ENCODE results near the gene HSBP1L1. TPM values are rescaled to one million over a fixed set of nuclear protein-coding genes. Genes with fewer than 3 reads are reported as not detected.

HSBP1L1 gene
- polyA plus RNA-seq (2014; cell fraction: cytosol; rRNA removed) = 8.0 and 9.1 TPM in 2 replicates
- polyA plus RNA-seq (2014; cell fraction: nucleus; rRNA removed) = 8.1 and 10.7 TPM in 2 replicates

DNA sequence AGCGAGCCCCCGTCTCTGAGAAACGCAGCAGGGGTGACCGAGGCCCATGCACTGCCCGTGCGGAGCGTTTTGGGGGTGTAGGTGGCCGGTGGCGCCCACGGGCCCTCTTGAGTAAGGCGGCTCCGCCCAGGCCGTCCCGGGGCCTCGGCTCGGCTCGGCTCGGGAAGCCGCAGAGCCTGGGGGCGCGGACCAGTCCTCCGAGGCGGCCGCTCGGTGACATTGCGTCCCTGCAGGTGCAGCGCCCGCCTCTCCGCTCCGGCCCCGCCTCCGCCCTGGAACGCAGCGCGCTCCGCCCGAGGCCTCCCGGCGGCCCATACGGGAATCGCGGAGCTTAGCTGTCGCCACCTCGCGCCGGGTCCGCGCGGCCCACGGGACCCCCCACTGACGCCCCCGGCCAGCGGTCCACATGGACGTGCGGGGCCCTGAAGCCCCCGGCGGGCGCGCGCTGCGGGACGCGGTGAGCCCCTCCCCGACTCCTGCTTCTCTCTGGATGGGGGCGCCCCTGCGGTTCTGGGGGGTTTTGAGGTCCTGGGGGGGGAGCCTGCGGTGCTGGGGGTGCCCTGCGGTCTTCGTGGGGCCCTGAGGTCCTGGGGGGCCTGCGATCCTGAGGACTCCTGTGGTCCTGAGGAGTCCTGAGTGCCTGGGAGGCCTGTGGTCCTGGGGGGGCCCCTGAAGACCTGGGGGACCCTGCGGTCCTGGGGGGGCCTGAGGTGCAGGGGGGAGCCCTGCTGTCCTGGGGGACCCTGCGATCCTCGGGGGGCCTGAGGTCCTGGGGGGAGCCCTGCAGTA is at the start of gene HSBP1L1:
Gene HSBP1L1, plus strand, starts transcription at position 314 of the 789 bp plus-strand sequence. Its CDS starts 93 bp downstream, at position 407.
- DNase-seq (ENCODE audit: low spot score) = peak; percentile 73

DNA sequence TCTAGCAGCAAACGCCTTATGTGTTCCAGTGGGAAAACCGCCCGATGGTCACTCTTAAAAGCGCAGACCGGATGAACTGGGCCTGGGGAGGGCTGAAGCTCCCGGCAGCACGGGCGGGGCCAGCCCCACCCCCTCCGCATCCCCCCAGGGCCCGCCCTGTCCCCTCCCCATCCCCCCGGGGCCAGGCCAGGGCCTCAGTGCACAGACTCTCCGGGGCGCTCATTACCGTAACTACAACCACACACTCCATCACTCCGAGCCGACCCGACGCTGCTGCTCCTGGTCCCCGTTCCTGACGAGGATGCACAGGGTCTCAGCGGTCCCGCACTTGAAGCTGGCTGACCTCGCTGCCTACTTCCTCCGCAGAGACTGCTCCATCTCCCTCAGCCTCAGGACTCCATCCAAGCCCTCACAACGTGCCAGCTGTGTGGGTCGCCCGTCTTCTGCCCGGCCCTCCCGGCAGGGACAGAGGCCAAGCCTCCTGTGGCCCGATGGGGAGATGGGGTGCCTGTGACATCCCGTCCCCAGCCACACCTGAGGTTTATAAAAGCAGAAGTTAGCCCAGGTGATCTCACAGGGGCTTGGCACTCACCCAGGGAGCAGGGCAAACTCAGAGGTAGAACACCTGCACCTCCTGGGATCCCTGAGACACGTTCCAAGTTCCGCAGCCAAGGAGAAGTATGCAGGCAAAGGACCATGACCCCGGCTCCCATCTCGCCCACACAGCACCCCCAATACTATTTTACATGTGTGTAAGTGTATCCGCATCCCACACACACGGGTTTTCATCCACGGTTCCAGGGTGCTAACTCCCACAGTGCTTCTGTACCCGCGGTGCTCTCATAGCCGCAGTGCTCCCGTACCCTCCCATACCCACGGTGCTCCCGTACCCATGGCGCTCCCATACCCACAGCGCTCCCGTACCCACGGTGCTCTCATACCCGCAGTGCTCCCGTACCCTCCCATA is 49.0 kb upstream of the HSBP1L1 start:
- DNase-seq (ENCODE audit: low spot score) = no peak

DNA sequence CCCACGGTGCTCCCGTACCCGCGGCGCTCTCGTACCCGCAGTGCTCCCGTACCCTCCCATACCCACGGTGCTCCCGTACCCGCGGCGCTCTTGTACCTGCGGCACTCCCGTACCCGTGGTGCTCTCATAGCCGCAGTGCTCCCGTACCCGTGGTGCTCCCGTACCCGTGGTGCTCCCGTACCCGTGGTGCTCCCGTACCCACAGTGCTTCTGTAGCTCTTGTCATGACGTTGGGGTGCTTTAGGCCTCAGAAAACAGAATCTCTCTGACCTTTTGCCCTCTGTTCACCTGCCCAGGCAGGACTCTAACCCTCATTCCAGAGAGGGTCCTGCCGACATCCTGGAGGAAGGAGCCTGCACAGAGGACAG is 48.3 kb upstream of the HSBP1L1 start:
- DNase-seq (ENCODE audit: low spot score) = no peak

DNA sequence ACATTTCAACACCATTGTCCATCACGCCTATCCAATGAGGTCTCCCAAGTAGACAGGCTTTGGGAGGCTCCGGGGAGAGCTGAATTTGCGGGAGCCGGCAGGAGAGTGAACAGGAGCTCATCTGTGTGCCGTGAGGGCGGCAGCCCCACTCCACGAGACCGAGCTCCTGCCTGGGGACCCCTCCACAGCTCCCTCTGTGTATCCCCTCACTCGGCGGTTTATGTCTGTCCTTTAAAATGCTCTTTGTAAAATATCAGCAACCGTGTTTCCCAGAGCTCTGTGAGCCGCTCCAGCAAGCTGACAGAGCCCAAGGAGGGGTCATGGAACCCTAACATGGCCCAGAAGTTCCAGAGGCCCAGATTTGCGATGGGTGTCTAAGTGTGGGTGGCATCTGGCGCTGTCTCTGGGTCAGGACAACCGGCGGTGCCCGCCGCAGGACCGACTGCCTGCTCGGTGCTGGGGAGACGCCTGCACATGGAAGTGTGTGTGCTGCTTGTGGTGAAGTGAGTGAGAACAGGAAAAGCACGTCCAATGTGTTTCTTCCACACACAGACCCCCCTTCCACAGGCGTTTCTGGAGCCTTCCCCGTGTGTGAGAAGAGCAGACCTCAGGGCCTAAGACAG is 47.8 kb upstream of the HSBP1L1 start:
- DNase-seq (ENCODE audit: low spot score) = no peak

DNA sequence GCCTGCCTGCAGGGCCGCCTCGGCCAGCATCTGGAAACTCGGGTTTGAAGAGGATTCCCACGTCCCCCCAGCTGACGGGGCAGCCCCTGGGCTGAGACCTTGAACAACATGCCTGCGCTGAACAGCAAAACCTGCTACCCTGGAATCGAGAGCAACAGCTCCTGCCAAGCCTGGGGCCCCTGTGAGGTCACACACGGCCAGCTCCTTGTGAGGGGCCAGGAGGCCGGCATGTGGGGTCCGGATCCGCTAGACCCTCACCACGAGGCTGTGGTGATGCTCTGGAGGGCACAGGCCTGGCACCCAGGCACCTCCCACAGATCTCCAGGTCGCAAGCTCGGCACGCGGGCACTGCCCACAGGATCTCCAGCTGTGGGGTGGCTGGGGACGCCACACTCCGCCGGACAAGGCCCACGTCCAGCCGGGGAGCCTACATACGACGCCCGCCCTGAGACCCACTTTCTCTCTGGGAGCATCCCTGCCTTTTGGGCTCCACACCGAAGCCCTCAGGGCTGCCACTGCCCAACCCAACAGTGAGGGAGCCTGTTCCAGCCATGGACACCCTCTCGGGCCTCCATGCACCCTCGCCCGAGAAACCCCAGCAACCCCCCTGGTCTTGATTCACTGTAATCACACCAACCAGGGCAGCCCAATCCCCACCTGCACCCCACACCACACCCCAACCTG is 47.1 kb upstream of the HSBP1L1 start:
- DNase-seq (ENCODE audit: low spot score) = no peak

DNA sequence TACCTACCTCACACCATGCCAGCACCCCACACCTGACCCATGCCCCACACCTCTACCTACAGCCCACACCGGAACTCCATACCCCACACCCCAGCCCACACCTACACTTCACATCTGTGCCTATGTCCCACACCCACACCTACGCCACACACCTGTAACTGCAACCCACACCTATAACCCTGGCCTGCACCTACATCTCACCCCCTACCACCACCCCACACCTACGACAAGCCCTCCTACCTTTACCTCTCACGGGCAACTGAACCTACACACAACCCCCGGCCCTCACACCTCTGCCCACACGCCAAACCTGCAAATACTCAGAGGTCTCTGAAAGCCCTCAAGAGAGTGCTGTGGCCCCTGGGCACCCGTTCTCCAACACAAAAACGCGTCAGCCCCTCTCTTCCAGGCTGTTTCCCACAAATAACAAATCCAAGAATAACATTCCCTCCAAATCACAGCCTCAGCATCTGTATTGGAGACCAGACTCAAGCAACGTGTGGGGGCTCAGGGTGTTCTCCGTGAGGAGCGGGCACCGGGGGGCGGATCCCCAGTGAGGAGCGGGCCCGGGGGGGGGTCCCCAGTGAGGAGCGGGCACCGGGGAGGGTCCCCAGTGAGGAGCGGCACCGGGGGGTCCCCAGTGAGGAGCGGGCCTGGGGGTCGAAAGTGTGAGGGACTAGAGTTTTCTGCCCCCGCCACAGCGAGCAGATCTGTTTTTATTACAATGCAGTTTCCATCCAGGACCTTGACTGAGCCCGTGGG is 46.4 kb upstream of the HSBP1L1 start:
- no peak for DNase-seq (ENCODE audit: low spot score)

DNA sequence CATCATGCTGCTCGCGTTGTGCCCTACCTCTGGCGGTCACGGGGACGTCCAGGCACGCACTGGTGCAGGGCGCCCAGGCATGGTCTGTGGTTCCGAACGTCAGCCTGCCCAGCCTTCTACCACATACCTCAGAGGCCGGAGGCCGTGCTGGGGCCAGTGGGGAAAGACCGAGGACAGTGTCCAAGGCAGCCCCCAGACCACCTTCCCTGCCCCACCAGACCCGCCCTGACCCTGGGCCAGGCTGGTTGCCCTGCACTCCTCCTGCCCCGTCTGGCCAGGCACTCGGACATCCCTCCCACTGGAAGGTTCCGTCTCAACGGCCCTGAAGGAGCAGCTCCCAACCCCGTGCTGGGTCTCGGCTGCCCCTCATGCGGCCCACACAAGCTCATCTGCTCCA is 45.8 kb upstream of the HSBP1L1 start:
- DNase-seq (ENCODE audit: low spot score) = no peak

DNA sequence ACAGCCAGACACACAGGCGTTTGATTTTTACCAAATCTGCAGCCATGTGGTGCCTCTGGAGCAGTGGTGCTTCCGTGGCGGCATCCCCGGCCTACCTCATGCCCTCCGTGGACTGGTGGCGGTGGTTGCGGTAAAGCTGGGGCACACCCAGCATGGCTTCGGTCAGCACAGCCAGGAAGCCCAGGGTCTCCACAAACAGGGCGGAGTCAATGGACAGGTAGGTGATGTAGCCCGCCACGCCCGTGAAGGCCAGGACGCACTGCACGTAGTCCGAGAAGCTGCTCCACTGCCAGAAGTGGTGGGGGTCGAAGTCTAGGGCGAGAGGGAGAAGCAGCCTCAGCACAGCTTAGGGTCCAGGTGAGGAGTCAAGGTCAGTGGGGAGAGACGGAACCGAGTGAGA is 45.4 kb upstream of the HSBP1L1 start:
- no peak for DNase-seq (ENCODE audit: low spot score)

DNA sequence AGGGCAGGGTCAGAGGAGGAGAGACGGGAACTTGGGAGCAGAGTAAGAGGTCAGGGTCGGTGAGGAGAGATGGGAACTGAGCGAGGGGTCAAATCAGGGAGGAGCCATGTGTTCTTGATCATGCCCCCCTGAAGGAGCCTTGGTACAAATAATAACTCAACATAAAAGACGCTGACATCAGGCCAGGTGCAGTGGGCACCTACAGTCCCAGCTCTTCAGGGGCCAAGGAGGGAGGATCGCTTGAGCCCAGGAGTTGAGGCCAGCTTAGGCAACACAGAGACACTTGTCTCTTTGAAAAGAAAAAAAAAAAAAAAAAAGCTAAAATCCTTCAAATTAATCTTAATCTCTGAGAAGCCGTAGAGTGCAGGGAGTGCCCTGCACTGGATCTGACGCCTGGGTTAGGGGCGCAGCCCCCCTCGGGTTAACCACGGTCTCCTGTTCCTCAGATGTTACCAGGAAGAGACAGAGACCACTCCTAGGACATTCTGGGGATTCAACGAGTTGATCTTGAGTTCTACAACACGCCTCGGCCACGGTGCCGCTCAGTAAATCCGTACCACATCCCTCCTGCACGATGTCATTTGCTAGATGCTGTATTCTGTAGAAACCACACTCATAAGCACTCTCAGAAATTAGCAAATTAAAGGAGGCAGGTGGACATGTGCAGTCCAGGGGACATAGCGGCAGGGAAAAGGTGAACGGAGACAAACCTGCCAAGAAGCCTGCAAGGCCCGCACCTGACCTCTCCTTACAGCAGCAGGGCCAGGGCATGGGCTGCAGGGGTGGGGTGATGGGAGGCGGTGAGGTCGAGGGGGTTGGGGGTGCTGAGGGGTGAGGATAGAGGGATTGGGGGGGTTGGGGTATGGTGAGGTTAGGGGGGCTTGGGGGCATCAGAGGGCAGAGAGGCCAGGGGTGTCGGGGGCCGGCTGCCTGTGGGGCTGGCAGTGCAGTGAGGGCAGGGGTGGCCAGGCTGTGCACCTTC is 42.2 kb upstream of the HSBP1L1 start:
- no peak for DNase-seq (ENCODE audit: low spot score)

DNA sequence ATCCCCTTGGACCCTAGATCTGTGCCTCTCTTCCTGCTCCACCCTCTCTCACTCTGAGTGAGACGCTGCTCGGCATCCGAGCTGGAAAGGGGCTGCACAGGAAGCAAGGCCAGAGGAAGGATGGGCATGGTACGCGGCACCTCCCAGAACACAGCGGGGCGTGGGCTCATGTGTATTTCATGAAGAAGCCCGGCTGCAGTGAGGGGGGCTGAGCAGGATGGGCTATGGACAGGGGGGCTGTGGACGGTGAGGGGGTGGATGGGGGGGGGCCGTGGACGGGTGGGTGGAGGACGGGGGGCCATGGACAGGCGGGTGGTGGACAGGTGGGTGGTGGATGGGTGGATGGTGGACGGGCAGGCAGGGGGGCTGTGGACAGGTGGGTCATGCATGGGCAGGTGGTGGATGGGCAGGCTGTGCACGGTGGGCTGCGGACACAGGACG is 41.5 kb upstream of the HSBP1L1 start:
- DNase-seq (ENCODE audit: low spot score) = no peak

DNA sequence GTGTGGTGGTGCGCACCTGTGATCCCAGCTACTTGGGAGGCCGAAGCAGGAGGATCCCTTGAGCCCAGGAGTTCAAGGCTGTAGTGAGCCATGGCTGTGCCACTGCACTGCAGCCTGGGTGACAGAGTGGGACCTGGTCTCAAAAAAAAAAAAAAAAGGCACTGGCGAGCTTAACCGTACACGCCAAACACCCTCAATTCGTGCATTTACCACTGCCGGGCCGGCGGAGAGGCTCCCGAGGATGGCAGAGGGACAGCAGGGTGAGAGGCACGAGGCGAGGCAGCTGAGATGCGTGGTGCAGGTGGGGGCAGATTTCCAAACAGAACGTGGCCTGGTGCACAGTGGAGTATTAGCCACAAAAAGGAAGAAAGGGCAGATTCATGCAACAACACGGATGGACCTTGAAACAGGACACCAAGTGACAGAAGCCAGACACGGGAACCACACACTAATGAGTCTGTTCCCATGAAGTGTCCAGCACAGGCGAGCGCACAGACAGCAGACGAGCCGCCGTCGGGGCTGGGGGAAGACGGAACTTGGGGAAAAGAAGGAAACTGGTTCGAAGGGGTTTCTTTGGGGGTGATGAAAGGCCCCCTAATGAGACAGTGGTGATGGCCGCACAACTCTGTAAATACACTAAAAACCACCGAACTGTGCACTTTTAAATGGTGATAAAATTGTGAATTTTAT is 40.4 kb upstream of the HSBP1L1 start:
- peak; percentile 47 for DNase-seq (ENCODE audit: low spot score)

DNA sequence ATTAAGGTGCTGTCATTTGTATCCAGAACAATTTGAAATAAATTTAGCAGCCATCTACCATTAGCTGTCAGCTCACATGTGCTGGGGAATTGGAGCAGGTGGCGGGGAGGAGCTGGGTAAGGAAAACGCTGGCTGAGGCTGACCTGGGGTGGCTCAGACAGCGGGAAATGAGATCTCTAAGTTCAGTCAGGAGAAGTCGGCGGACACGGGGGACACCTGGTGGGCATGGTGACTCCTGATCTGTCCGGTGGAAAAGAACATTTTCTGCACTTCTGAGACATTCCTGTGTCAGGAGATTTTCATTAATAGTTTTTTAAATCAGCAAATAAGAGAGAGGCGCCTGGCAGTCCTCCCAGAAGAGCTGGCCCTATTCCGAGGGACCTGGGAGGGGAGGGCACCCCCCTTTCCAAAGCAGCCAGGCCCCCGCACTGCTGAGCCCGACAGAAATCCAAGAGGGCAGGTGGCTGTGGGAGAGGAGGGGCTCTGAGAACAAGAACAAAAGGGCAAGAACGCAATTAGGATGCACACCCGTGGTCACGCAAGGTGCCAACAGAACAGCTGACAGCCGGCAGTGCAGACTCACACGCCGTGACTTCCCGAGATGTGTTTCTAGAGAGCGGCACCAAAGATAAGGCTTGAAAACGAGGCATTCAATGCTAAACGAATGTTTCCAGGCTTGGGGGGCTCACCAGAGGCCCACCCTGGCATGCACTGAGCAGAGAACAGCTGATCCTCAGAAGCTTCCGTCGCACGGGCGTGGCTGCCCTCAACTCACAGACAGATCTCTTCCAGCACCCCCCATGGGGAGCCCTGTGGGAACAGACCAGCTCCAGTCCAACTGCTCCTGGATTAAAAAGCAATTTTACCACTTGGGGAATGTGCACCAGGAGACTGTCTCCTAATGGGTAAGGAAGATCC is 39.4 kb upstream of the HSBP1L1 start:
- DNase-seq (ENCODE audit: low spot score) = no peak

DNA sequence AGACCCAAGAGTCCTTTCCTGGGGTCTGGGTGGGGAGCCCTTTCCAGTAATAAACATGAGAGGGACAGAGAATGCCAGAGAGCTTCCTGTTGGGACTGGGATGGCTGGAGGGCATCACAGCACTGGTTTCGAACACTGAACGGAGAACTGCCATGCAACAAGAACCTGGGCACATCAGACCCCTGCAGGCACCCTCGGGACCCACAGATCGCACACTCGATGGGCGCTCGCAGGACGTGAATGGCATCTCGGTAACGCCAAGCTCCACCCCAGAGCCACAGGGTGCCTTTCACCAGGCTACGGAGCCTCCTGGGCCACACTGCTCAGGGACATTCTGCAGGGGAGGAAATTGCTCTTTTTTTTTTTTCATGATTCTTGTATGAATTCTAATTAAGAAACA is 38.1 kb upstream of the HSBP1L1 start:
- DNase-seq (ENCODE audit: low spot score) = no peak

DNA sequence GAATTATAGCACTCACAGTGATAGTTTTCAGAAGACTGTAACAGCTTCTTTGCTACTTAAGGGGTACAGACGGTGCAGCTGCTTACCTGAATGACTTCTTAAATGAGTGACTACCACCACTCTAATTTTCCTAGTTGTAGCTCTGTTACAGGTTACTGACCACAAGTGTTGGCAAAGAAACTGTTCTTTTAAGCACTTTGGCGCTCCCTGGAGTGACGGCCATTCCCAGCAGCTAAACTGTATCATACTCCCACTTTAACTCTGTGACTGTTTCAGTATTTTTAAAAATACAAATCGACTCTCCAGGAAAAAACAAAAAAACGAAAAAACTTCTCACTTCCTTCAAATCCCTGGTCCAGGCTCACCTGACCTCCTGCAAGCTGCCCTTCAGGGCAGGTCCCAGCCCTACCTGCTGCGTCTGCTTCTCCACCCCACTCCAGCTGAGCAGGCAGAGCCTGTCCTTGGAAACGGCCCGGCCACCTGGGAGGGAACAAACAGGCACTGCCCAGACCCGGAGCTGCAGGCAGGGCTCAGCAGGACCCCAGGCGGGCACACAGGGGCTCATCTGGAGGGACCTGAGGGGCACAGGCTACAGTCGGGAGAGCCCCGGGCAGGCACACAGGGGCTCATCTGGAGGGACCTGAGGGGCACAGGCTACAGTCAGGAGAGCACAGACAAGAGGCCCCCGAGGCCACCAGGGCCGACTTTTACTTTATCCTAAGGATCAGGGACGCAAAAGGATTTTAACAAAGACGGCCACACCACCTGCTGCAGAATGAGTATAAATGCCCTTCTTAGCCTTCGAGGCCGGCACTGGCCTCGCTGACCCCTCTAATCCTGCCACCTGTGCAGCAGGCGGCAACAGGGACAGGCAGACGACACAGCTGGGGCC is 37.5 kb upstream of the HSBP1L1 start:
- no peak for DNase-seq (ENCODE audit: low spot score)

DNA sequence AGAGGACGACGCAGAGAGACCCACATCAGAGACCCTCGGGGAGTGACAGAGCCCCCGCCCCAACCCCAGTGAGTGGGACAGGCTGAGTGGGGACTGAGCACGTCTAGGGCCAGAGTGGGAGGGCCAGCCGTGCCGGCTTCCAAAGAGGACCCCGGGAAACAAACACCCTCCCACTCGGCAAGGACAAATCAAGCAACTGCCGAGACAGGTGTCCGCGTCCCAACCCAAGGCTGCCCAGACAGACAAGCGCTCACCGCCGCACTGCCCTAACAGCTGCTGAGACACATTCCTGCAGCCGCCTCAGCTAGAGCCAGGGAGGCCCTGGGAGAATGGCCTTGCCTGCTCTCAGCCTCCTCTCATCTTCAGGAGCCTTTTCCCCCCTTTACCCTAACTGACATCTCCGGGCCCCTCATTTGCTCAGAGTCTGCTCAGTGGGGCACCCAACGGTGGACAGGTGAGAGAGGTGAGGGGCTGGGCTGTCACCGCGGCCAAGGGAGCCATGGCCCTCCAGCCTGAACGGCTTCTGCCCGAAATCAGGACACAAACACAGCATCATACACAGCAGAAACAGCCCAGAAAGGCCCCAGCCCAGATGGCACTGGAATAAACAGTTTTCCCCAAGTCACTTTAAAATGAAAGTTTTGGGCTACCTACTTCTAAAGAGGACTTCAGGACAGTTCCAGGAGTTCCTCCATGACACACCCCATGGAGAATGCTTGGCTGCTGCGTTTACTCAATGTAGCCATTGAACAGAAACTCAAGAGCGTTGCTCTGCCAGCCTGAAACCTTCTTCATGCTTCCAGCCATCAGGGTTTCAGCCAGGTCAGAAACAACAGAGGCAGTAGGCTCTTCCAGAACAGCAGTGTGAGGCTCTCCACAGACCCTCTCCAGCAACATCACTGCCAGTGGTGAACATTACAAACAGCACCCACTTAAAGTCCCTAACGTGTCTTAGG is 36.6 kb upstream of the HSBP1L1 start:
- no peak for DNase-seq (ENCODE audit: low spot score)
